GM21423 (cell line): ENCODE measurements around the gene AHSP.
"Not testable (repeated sequence)": the region's sequence is repeated elsewhere in the genome, so short reads cannot be mapped to it uniquely, and the experiment has no call there.

ENCODE experiments used
- ATAC-seq: cut with Tn5 transposase; IDR thresholded peaks from one replicate; pipeline ENCODE4 v1.9.1; 2021; ENCODE audit warnings: mild to moderate bottlenecking, moderate library complexity; ENCODE audit not compliant: unreplicated experiment

The AHSP gene

DNA sequence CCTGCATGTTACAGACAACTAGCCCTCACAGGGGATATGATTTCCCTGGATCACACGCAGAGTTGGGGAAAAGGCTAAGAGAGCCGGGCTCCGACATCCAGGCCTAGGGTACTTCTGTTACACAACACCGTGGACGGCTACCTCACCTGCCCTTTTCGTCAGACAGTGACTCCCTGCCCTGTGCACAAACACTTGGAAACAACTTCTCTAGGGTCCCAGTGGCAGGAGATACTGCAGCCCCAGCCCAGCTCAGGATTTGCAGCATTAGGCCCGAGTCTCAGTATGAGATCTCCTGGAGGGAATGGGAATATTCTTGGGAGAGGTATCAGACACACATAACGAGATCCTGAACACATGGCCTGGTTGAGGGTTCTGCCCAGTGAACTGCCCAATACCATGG lies 27.8 kb upstream of the AHSP start:
- ATAC-seq: no peak

- ATAC-seq: no peak
Measured at GRCh38 chr16:31501226-31501965, 26.3 kb upstream of the AHSP start.

DNA sequence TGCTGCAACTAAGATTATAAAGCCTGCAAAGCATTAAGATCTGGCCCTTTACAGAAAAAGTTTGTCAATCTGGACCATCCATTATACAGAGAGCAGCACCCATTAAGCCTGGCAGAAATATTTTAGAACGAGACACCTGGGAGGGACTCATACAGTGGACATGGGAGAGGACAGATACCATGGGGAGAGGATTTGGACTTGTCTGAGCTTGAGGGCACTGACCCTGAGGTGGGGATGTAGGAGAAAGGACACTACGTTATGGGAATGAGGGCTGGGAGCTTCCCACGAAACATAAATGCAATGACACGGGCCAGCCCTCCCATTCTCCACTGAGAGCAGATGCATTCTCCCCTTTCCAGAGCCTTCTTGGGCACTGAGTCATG lies 25.7 kb upstream of the AHSP start:
- no peak for ATAC-seq

- ATAC-seq: no peak
Measured at GRCh38 chr16:31502981-31503380, 24.7 kb upstream of the AHSP start.

GRCh38 chr16:31503555-31503954 lies 24.1 kb upstream of the AHSP start:
- ATAC-seq: not testable (repeated sequence)

GRCh38 chr16:31504159-31504558 lies 23.5 kb upstream of the AHSP start:
- ATAC-seq: no peak

GRCh38 chr16:31505483-31505882 lies 22.2 kb upstream of the AHSP start:
- ATAC-seq: peak; percentile 40

DNA sequence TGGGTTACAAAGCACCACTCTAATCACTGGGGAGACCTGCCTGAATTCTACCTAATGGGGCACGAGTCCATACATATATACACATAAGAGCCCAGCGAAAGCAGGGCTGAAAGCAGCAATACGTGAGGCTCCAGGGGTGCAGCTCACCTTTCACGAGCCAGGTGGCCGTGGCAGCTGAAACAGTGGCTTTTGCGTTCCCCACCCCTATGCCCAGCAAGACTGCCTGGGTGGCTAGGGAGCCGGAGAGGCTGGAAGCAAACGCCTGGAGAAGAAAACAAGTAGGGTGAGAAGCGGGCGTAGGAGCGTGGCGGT lies 20.1 kb upstream of the AHSP start:
- no peak for ATAC-seq

- peak; percentile 91 for ATAC-seq
Measured at GRCh38 chr16:31507929-31508705, 19.6 kb upstream of the AHSP start, which contains the start of gene RUSF1. TSS of gene RUSF1 (minus strand) at chr16:31508391. CDS start at chr16:31508373, 18 bp downstream.

DNA sequence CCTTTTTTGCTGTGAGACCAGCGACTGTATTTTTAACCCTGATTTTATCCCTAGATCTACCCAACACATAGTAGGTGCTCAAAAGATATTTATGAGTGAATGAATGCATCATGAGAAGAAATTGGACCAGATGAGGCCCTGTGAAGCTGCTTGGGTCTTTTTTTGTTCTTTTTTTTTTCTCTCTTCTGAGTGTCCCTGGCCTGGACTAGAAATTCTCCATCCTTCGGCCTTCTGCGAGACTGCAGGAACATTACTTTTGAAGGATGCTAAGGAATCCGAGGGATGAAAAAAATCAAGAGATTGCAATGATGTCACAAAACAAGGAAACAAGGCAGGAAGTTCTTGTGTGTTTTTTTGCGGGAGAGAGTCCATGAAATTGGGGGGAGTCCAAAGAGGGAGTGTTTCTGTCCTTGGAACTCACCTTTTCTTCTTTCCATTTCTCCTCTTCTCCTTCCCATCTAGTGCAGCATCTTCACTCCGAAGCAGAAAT lies 18.9 kb upstream of the AHSP start:
- ATAC-seq: no peak

DNA sequence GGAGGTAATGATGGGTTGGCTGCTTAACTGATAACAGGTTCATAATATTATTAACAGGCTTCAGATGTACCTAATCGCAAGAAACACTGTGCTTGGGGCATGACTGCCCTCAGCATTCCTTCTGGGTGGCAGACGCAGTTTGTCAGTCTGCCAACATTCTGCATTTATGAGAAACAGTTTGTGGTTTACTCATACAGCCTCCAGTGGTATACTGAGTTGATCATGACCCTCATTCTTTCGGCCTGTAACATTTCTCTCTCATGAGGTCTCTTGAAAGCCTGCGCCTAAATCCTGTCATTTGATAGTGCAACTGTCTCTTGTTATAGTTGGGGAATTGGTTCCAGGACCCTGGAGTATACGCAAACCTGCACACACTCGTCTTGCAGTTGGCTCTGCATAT lies 14.6 kb upstream of the AHSP start:
- no peak for ATAC-seq

DNA sequence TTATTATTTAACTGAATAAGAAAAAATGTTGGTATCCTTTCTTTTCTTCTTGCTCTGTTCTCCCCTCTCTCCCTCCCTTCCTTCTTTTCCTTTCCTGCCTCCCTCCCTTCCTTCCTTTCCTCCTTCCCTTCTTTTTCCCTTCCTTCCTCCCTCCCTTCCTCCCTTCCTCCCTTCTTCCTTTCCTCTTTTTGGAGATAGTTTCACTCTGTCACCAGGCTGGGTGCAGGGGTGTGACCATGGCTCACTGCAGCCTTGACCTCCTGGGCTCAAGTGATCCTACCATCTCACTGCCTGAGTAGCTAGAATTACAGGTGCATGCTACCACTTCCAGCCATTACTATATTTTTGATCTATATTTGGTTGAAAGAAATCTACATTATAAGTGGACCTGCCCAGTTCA lies 13.8 kb upstream of the AHSP start:
- no peak for ATAC-seq

DNA sequence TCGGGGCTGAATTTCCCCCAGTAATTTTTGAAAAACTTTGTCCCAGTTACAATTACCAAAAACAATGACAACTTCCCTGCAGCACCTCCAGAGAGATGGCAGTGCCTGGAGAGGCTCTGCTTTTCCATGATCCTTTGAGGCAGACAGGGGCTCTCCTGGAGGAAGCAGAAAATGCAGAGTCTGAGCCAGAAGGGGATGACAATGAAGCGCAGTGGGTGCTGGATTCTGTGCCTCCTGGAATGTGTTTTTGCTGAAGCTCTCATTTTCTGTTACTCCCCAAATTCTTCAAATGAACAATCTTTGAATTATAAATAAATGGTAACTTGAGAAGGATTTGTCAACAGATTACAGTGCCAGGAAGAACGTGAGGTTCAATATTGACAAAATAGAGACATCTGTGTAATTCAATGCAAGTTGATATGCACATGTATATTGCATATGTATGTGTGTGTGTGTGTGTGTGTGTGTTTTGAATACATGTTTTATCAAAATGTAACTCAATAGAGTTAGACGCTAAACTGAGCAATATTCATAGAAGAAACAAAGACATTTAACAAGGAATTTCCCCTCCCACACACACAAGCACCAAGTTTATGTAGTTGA lies 9.8 kb upstream of the AHSP start:
- ATAC-seq: no peak

DNA sequence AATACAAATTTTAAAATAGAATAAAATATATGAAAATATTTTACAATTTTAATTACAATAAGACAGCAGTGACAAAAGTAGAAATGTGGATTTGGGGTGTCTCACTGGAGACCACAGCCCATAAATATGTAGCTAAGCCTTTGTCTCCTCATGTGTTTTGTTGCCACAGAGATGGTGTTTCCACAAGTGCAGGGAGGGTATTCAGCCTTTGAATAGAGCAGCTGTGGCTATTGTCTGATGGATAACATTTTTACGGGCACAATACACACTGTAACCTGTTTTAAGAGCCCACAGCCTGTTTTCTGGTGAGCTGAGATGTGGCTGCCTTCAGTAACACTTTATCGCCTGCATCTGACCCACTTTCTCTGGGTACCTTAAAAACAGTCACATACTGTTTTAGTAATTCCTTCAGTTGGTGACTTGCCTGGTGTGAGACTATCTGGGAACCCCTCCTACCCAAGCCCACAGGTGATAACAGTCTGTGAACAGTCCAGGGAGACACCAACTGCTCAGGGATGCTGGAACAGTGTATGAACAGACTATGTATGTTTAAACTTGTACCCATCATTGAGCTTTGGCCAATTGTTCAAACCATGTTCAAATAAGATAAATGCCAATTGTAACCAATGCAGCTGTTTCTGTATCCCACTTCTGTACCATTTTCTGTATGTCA lies 7.8 kb upstream of the AHSP start:
- no peak for ATAC-seq

- ATAC-seq: no peak
Measured at GRCh38 chr16:31521368-31521767, 6.3 kb upstream of the AHSP start.

DNA sequence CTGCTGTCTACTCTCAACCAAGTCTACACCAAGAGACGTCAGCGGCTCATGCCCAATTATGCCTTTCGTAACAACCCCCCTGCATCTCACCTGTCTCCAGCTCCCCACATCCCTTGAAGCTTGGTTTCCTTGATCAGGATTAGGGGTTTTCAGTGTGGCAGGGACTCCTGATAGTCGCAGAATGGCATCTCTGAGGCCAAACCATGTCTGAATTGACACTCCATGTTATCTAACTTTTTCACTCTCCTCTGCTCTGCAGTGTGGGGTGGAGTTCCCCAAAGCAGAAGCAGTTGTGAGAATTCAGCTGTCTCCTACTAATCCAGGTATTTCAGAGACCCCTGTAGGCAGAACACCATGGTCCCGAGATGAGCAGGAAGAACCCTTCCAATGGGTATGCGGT lies 5.6 kb upstream of the AHSP start:
- ATAC-seq: no peak

GRCh38 chr16:31523768-31524167 lies 3.9 kb upstream of the AHSP start:
- ATAC-seq: not testable (repeated sequence)

- ATAC-seq: no peak
Measured at GRCh38 chr16:31525113-31525512, 2.6 kb upstream of the AHSP start.

- no peak for ATAC-seq
Measured at GRCh38 chr16:31528523-31529107, 915 bp downstream of the AHSP start.

- no peak for ATAC-seq
Measured at GRCh38 chr16:31529108-31529936, 1.6 kb downstream of the AHSP start.
